Spleen (tissue), 11 donors: Measurements from ENCODE around the gene CCNT2. TPM values are rescaled to one million over a fixed set of nuclear protein-coding genes. Genes with fewer than 3 reads are reported as not detected.

Experiments
- DNase-seq: peaks from one replicate; pipeline ENCODE4 v3.0.0-alpha.2; 2020
- H3K27ac ChIP-seq, 8 donors: fragments of 200-600 bp; sonication (generic) in 7 of 8; 1 replicate in 4 of 8; 2 replicates in 4 of 8; pipeline versions ENCODE4 v1.5.0 to v1.8.0; 2016 to 2021; ENCODE audit warnings: inconsistent platforms in 4 of 8, mild to moderate bottlenecking in 4 of 8, moderate library complexity in 1 of 8
- H3K27me3 ChIP-seq, 7 donors: fragments of 200-600 bp; sonication (generic) in 6 of 7; replicated peaks in 1 of 7; 1 replicate in 4 of 7; 2 replicates in 3 of 7; pipeline versions ENCODE4 v1.5.0 to v1.8.0; 2016 to 2021; ENCODE audit warnings: inconsistent platforms in 3 of 7, mild to moderate bottlenecking in 1 of 7
- H3K36me3 ChIP-seq, 6 donors: fragments of 200-600 bp; sonication (generic) in 5 of 6; 1 replicate in 4 of 6; 2 replicates in 2 of 6; pipeline versions ENCODE4 v1.5.0 to v1.8.0; 2016 to 2021; ENCODE audit warnings: inconsistent platforms in 2 of 6
- H3K4me1 ChIP-seq, 6 donors: fragments of 200-600 bp; sonication (generic) in 5 of 6; 1 replicate in 3 of 6; 2 replicates in 3 of 6; pipeline versions ENCODE4 v1.5.0 to v1.8.0; 2016 to 2021; ENCODE audit warnings: inconsistent platforms in 3 of 6
- H3K4me3 ChIP-seq, 8 donors: fragments of 200-600 bp; sonication (generic) in 7 of 8; 1 replicate in 4 of 8; 2 replicates in 4 of 8; pipeline versions ENCODE4 v1.5.0 to v1.8.0; 2016 to 2021; ENCODE audit warnings: inconsistent platforms in 4 of 8, mild to moderate bottlenecking in 4 of 8, moderate library complexity in 2 of 8
- H3K9me3 ChIP-seq, 8 donors: fragments of 200-600 bp; sonication (generic) in 7 of 8; 1 replicate in 4 of 8; 2 replicates in 4 of 8; pipeline versions ENCODE4 v1.5.0 to v1.8.0; 2016 to 2021; ENCODE audit warnings: inconsistent platforms in 4 of 8
- CTCF ChIP-seq, 11 experiments: fragments of 200-600 bp in 7 of 11; fragments of 450-650 bp in 4 of 11; sonication (generic) in 4 of 11; IDR thresholded peaks in 8 of 11; conservative IDR thresholded peaks in 3 of 11; 1 replicate in 7 of 11; 2 replicates in 4 of 11; pipeline versions ENCODE4 v1.4.0 to v1.8.0; 2016 to 2021; ENCODE audit warnings: antibody characterized with exemption in 11 of 11, inconsistent platforms in 4 of 11, mild to moderate bottlenecking in 1 of 11
- POLR2A ChIP-seq, 3 donors: fragments of 450-650 bp; IDR thresholded peaks; one replicate each; pipeline ENCODE4 v1.5.1; 2017; ENCODE audit warnings: antibody characterized with exemption in 3 of 3, mild to moderate bottlenecking in 1 of 3
- POLR2AphosphoS5 ChIP-seq, 3 donors: sonication (generic); formaldehyde crosslinking; IDR thresholded peaks; one replicate each; pipeline ENCODE4 v1.5.1; 2017; ENCODE audit warnings: antibody characterized with exemption in 3 of 3
- WGBS, 5 donors: extraction: QIAGEN DNeasy Blood & Tissue Kit in 3 of 5; methylation state at CpG; one replicate each; pipeline versions ENCODE4 v1.1.5 to v1.1.7; 2013 to 2018; 5-methylcytosine and 5-hydroxymethylcytosine counted together
- intact Hi-C: fragments of 100-400 bp; cut with DNase I; formaldehyde crosslinking; loops from one replicate; pipeline ENCODE4 v1.15.0; 2023; ENCODE audit warnings: low total_unique reads
- polyA plus RNA-seq, 3 donors: library from polyadenylated mRNA; stranded (reverse); fragments of 200-250 nt; gene quantifications; one replicate each; pipeline ENCODE4 v1.2.1, GENCODE V29; 2013
- total RNA-seq, 7 donors: library from RNA; depleted of rRNA in 3 of 7; stranded (reverse); fragments of >200 nt in 3 of 7; fragmentation: NEBNext Ultra II Directional in 4 of 7; extraction: Animal tissue kit (Norgen Biotek cat#: 25700) in 4 of 7; gene quantifications; one replicate each; pipeline versions ENCODE4 v1.1.0 to v1.2.1, GENCODE V29; 2016 to 2021
- donor health status: healthy with polysubstance abuse.
- donor health status: DM: no; HTN: no; CAD: no; lungs with moderate emphysema.
- donor health status: DM: no; HTN: no; CAD: no.
- donor health status: Bipolar disorder and iron deficiency.
- donor health status: healthy.
- donor health status: DM: no; HTN: no; CAD: no.
- donor health status: DM: yes; HTN: yes; CAD: no.

CCNT2 gene
- total and polyA plus RNA-seq, 10 donors: 10.1 to 56.5 (median 47.6) TPM

DNA sequence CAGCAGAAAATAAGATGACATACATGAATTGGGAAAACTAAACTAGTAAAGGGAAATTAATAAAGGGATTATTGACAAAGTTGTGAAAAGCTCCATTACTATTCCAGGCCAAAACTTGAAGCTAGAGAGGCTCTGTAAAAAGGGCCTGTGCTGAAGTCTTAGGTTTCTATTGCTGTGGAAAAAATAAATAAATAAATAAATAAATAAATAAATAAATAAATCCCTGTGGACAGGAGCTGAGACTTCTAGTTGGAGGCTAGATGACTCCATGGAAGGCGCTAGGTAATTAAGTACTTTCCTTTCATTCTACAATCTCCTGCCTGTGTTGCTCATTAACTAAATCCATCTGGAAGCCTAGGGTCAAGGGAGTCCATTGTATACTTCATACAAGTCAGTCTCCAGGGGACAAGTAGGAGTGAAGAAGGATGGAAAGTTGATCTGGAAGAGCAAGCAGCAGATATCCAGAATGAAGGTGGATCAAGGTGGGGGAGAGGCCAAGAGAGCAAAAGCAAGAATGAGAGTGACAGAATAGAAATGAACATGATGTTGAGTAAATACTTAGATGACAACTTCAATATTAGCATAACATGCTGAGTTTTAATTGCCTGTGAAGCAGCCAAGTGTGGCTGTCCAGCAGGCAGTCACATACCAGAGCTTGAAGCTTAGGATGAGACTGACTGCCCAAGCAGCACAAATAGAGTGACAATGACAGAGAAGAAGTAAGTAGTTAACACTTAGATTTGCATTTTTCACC lies 26.2 kb upstream of the CCNT2 start:
- TF ChIP-seq CTCF (IDR thresholded peaks at IDR 0.05 in 8 of 11, conservative IDR thresholded peaks at IDR 0.05 in 3 of 11): no peak
- TF ChIP-seq POLR2A (IDR thresholded peaks at IDR 0.05): no peak
- TF ChIP-seq POLR2AphosphoS5 (IDR thresholded peaks at IDR 0.05): no peak
- Histone ChIP-seq H3K27me3 (no peaks in the 10 kb centered on the region), H3K27ac (no peak overlapping the region), H3K9me3 (no peaks in the 10 kb centered on the region), H3K4me1 (no peaks in the 10 kb centered on the region), H3K36me3 (no peaks in the 10 kb centered on the region), H3K4me3 (no peak overlapping the region)
- no peak for DNase-seq
- WGBS, 5 donors: 90 to 100% (median 97%) methylated on average over 1 of the region's 1 CpG
- intact Hi-C loops: no loop called here

DNA sequence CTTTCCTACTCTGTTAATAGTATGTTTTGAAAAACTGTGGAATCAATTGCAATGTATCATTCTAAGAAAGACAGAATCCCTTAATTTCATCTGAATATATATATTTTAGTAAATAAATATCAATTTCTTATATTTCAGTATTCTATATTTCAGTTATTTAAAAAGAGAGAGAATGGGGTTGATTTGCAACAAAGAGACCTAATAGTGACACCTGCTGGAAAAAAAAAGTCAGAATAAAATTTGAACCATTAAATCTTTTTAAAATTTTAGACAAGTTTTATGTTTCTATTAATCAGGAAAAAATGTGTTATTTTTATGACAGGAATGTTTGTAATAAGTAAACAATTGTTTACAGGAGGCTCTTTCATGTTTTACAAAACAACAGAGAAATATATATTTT lies 20.7 kb upstream of the CCNT2 start:
- H3K27me3 ChIP-seq: no peaks in the 10 kb centered on the region
- H3K4me3 ChIP-seq: no peak overlapping the region
- TF ChIP-seq POLR2A (IDR thresholded peaks at IDR 0.05): no peak
- peak in 4 of 11 experiments; percentile 8 to 41 (median 23) for TF ChIP-seq CTCF (IDR thresholded peaks at IDR 0.05 in 8 of 11, conservative IDR thresholded peaks at IDR 0.05 in 3 of 11)
- intact Hi-C loops: loop anchor here (5.0 kb wide), 1 partner anchor 446 kb away; no protein-coding TSS in a partner anchor
- H3K4me1 ChIP-seq: no peaks in the 10 kb centered on the region
- H3K9me3 ChIP-seq: no peaks in the 10 kb centered on the region
- no peak overlapping the region for H3K27ac ChIP-seq
- DNase-seq: no peak
- no peaks in the 10 kb centered on the region for H3K36me3 ChIP-seq

DNA sequence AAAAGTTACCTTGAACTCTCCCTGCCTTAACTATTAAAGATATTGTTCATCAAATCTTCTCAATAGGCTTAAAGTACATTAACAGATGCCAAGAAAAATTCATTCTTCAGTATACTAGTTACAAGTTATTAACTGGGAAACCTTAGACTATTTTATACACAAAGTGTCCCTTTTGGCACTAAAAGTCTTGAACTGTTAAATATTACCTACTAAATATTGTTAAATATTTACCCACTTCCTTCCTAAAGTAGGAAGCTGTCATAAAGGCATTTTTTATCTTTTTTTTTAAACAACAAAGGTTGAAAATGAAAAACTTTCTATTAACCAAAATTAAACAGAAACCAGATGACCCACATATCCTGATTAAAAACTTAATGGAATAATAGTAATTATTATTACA lies 19.4 kb upstream of the CCNT2 start:
- H3K27ac ChIP-seq: no peak overlapping the region
- intact Hi-C loops: loop anchor here (5.0 kb wide), 1 partner anchor 447 kb away; no protein-coding TSS in a partner anchor
- no peak for DNase-seq

More for the DNA sequence above, 19.4 kb upstream of the CCNT2 start:
- no peaks in the 10 kb centered on the region for H3K4me1 ChIP-seq
- H3K4me3 ChIP-seq: no peak overlapping the region
- no peaks in the 10 kb centered on the region for H3K9me3 ChIP-seq
- H3K27me3 ChIP-seq: no peaks in the 10 kb centered on the region
- no peak for TF ChIP-seq POLR2A (IDR thresholded peaks at IDR 0.05)
- no peak for TF ChIP-seq CTCF (IDR thresholded peaks at IDR 0.05 in 8 of 11, conservative IDR thresholded peaks at IDR 0.05 in 3 of 11)
- no peak for TF ChIP-seq POLR2AphosphoS5 (IDR thresholded peaks at IDR 0.05)
- H3K36me3 ChIP-seq: no peaks in the 10 kb centered on the region
